ENCODE data around the gene RPL28.

RPL28 gene

GRCh38 chr19:55362174-55362989, 23.4 kb upstream of the RPL28 start:
- DNase-seq (ENCODE audit: low read depth) = no peak
- TF ChIP-seq CTCF (IDR thresholded peaks at IDR 0.05; ENCODE audit: control insufficient read depth, extremely low read depth, insufficient read depth) = no peak
- no peak overlapping the region for H3K4me3 ChIP-seq (ENCODE audit: low read depth, low read length)

GRCh38 chr19:55362990-55363716, 22.6 kb upstream of the RPL28 start, which contains the start of gene GARIN5B:
Gene GARIN5B (minus strand): TSS chr19:55363260. CDS start chr19:55363066, 194 bp downstream.
- no peak for TF ChIP-seq CTCF (IDR thresholded peaks at IDR 0.05; ENCODE audit: control insufficient read depth, extremely low read depth, insufficient read depth)
- DNase-seq (ENCODE audit: low read depth) = no peak
- H3K4me3 ChIP-seq (ENCODE audit: low read depth, low read length) = no peak within 1 kb of the TSS

- no peak overlapping the region for H3K4me3 ChIP-seq (ENCODE audit: low read depth, low read length)
- TF ChIP-seq CTCF (IDR thresholded peaks at IDR 0.05; ENCODE audit: control insufficient read depth, extremely low read depth, insufficient read depth) = no peak
- no peak for DNase-seq (ENCODE audit: low read depth)
These were observed 20.5 kb upstream of the RPL28 start for GRCh38 chr19:55365245-55365644.

GRCh38 chr19:55365964-55366363, 19.8 kb upstream of the RPL28 start:
- no peak overlapping the region for H3K4me3 ChIP-seq (ENCODE audit: low read depth, low read length)
- TF ChIP-seq CTCF (IDR thresholded peaks at IDR 0.05; ENCODE audit: control insufficient read depth, extremely low read depth, insufficient read depth) = no peak
- no peak for DNase-seq (ENCODE audit: low read depth)

- H3K4me3 ChIP-seq (ENCODE audit: low read depth, low read length) = no peak overlapping the region
- no peak for TF ChIP-seq CTCF (IDR thresholded peaks at IDR 0.05; ENCODE audit: control insufficient read depth, extremely low read depth, insufficient read depth)
- no peak for DNase-seq (ENCODE audit: low read depth)
These were observed 18.9 kb upstream of the RPL28 start for GRCh38 chr19:55366790-55367189.

- no peak overlapping the region for H3K4me3 ChIP-seq (ENCODE audit: low read depth, low read length)
These were observed 17.6 kb upstream of the RPL28 start for GRCh38 chr19:55368106-55368505.

More at GRCh38 chr19:55368106-55368505, 17.6 kb upstream of the RPL28 start:
- no peak for DNase-seq (ENCODE audit: low read depth)
- TF ChIP-seq CTCF (IDR thresholded peaks at IDR 0.05; ENCODE audit: control insufficient read depth, extremely low read depth, insufficient read depth) = no peak
